GM20000 (cell line): ENCODE measurements around the gene PDGFB.
A peak's percentile ranks its signal among the peaks of the same experiment; 100 is the strongest.

Source experiments
- DNase-seq: peaks from one replicate; pipeline ENCODE4 v3.0.0; 2012; ENCODE audit warnings: low spot score
- TF ChIP-seq, protein P1 (sequence below): IDR thresholded peaks from 2 replicates; pipeline ENCODE4 v1.5.1; 2012; ENCODE audit warnings: mild to moderate bottlenecking, control low read depth; ENCODE audit errors: extremely low read depth, missing control alignments

The PDGFB gene

DNA sequence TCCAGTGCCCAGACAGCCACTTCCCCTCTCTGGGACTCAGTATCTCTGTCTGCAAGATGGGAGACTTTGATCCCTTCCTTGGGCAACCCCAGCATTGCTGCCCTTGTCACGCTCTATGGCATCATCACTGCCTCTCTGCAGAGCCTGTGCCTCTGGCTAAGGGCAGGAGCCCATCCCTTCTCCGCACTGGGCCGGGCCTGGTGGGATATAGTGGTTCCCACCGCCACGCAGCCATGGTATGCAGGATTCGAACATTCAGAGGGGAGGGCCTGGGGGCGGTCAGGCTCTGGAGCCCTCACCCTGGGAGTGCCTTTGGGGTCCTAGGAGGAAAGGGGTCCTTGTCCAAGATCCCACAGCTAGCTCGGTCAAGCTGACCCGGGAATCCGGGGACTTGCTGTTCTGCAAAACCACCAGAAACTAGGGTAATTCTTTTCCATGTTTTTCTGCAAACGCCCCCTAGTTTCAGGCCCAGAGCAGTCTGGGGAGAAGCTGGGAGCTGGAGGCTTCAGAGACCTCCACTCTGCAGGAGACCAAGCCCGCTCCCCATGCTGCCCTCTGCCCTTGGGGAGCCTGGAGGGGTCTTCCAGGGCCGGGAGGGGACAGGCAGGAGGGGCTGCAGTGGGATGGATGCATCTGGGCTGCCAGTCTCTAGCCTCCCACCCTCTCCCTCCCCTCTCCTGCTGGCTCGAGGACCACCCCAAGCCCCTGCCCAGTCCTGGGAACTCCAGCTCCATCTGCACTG is 67.9 kb downstream of the PDGFB start:
- TF ChIP-seq, protein P1, sequence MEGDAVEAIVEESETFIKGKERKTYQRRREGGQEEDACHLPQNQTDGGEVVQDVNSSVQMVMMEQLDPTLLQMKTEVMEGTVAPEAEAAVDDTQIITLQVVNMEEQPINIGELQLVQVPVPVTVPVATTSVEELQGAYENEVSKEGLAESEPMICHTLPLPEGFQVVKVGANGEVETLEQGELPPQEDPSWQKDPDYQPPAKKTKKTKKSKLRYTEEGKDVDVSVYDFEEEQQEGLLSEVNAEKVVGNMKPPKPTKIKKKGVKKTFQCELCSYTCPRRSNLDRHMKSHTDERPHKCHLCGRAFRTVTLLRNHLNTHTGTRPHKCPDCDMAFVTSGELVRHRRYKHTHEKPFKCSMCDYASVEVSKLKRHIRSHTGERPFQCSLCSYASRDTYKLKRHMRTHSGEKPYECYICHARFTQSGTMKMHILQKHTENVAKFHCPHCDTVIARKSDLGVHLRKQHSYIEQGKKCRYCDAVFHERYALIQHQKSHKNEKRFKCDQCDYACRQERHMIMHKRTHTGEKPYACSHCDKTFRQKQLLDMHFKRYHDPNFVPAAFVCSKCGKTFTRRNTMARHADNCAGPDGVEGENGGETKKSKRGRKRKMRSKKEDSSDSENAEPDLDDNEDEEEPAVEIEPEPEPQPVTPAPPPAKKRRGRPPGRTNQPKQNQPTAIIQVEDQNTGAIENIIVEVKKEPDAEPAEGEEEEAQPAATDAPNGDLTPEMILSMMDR = no peak
- no peak for DNase-seq

DNA sequence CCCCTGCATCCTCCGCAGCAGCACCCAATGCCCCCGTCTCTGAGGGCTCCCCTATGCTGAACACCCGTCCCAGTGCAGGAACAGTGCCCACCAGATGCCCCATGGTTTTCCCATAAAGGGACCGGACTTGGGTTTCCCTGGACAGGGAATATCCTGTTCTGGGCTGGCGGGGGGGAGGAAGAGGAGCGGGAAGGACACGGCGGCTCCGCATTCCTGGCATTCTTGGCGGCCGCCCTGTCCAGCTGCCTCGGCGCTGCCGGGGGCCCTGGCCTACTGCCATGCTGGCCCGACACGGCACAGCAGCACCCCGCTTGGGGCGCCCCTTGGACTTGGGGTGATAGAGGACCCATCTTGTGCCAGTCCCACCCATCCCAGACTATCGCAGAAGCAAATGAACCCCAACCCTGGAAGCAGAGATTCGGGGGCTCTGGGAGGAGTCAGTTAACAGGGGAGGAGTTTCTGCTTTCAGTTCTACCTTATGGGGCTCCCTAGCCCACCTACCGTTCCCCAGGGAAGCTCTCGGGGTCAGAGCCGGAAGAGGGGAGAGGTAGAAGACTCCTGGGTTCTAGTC is 68.6 kb downstream of the PDGFB start:
- TF ChIP-seq, protein P1 = no peak

DNA sequence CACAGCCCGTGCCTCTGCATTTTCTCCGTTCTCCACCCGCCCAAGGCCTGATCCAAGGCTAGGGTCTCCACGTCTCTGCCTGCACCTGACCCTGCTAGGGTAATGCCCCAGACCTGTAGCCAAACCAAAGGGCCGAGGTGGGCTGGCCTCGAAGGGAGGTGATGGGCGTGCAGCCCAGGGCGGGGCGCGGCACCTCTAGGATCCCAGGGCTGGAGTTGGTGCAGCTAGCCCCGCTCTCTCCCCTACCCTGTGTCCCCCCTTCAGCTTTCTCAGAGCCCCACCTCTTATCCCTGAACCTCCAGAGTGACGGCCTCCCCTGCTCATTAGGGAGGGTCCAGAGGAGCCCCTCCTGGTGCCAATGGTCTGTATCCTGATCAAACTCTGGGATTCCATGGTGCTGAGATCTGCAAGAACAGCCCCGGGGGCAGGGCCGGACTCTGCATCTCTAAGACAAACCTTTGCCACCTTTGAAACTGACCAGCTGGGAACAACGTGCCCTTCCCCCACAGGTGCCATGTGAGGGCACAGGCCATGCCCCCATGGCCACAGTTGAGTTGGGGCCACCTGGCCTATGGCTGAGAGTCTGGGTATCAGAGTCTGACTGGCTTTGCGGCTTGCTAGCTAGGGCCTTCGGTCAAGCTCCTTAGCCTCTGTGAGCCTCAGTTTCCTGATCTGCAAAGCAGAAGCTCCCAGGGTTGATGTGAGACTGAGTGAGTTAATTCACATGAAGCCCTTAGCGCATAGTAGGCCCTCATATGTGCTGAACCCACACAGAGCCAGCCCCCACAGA is 69.2 kb downstream of the PDGFB start:
- TF ChIP-seq, protein P1 = no peak
- DNase-seq = peak; percentile 10

More for the DNA sequence above, 68.6 kb downstream of the PDGFB start:
- DNase-seq = no peak

DNA sequence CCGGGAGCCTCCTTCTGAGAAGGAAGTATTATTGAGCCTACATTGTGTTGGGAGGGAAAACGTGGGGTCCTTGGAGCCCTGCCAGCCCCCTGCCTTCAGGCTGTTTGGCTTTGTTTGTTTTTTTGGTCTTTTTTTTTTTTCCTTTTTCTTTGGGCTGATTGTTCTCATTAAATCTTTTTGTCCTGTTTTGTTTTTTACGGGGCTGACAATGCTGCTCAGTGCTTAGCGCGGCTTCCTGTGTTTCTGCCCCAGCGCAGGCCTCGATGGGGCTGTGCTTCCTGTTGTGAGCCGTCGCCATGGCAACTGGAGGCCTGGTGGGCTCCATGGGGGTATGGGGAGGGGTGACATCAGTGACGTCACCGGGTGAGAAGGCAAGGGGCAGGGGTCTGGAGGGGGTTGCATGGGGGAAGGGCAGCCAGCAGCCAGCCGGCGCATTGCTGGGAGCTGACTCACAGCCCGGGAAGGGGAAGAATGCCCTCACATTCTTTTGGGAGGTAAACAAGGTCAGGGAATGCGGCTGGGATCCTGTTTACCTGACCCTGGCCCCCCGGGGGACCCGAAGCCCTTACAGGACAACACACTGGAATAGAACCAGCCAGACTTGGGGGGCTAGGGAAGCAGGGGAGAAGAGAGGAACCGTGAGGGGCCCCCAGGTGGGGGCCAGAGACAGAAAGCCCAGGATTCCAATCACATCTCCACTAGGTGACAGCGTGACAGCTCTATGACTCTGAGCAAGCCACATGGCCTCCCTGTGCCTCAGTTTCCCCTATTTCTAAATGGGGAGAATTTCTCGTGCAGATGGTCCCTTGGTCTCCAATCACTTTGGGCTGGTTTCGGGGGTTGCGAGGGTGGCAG is 70.1 kb downstream of the PDGFB start:
- TF ChIP-seq, protein P1 = no peak
- peak; percentile 42 for DNase-seq

DNA sequence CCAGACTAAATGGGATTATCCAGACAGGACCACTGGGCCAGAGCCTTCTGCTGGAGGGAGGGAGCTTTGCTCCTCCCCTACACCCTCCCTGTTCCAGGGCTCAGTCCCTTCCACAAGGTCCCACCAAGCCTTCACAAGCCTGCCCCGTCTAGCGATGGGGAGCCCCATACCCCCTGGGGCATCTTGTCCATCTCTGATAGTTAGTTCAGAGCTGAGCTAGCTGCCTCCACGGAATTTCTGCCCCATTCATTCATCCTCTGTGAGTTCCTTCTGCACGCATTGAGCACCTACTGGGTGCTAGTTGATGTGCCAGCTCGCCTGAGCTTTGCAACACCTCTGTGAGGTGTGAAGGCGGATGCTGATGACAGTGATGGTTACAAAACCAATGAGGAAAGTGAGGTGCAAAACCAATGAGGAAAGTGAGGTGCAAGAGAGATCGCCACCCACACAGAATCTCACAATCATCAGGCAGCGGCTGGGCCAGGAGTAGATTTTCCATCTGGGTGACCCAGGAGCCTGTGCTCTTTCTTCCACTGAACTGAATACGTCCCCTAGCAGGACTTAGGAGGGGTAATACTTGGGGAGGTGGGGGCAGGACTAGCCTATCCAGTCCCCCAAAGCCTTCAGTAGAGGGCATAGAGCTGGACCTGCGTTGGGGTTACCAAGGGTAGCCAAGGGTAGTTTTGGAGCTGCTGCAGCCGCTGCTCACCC is 70.8 kb downstream of the PDGFB start:
- DNase-seq = peak; percentile 19
- TF ChIP-seq, protein P1 = no peak
